ENCODE data around the gene EFL1. TPM values are rescaled to one million over a fixed set of nuclear protein-coding genes. Genes with fewer than 3 reads are reported as not detected.

EFL1 gene
- polyA plus RNA-seq, 1 experiment = 19.3 TPM

GRCh38 chr15:82138306-82138705 is 124.2 kb downstream of the EFL1 start:
- H3K9me3 ChIP-seq (ENCODE audit: control insufficient read depth, insufficient read depth, low read length) = no peaks in the 10 kb centered on the region
- no peaks in the 10 kb centered on the region for H3K27me3 ChIP-seq (ENCODE audit: control insufficient read depth, insufficient read depth, low read length)
- POLR2A ChIA-PET = no interaction called here
- CTCF ChIA-PET = interaction anchor here (0.8 to 6.4 kb wide), 3 partner anchors 7 to 29 kb away, joined by 3 to 56 read pairs (median 6); no protein-coding TSS in a partner anchor
- no peak overlapping the region for H3K4me3 ChIP-seq (ENCODE audit: low read depth, low read length)
- TF ChIP-seq CTCF (IDR thresholded peaks at IDR 0.05; ENCODE audit: low read depth, low read length) = no peak
- no peak for DNase-seq (ENCODE audit: low read depth, low spot score)
- H3K27ac ChIP-seq (ENCODE audit: low read depth, low read length) = no peak overlapping the region

GRCh38 chr15:82137261-82137660 is 125.3 kb downstream of the EFL1 start:
- no peaks in the 10 kb centered on the region for H3K9me3 ChIP-seq (ENCODE audit: control insufficient read depth, insufficient read depth, low read length)
- ChIA-PET POLR2A (no interaction called here), CTCF (interaction anchor here (6.4 kb wide), 1 partner anchor 28 kb away, joined by 56 read pairs; no protein-coding TSS in a partner anchor)
- no peak overlapping the region for H3K27ac ChIP-seq (ENCODE audit: low read depth, low read length)
- no peak for TF ChIP-seq CTCF (IDR thresholded peaks at IDR 0.05; ENCODE audit: low read depth, low read length)
- H3K27me3 ChIP-seq (ENCODE audit: control insufficient read depth, insufficient read depth, low read length) = no peaks in the 10 kb centered on the region
- no peak overlapping the region for H3K4me3 ChIP-seq (ENCODE audit: low read depth, low read length)
- DNase-seq (ENCODE audit: low read depth, low spot score) = no peak

GRCh38 chr15:82136120-82136519 is 126.4 kb downstream of the EFL1 start:
- no peaks in the 10 kb centered on the region for H3K9me3 ChIP-seq (ENCODE audit: control insufficient read depth, insufficient read depth, low read length)
- POLR2A ChIA-PET = no interaction called here
- H3K27me3 ChIP-seq (ENCODE audit: control insufficient read depth, insufficient read depth, low read length) = no peaks in the 10 kb centered on the region
- CTCF ChIA-PET = interaction anchor here (0.6 to 4.4 kb wide), 4 partner anchors 26 to 861 kb away, joined by 3 to 24 read pairs (median 4); no protein-coding TSS in a partner anchor
- DNase-seq (ENCODE audit: low read depth, low spot score) = no peak
- H3K27ac ChIP-seq (ENCODE audit: low read depth, low read length) = no peak overlapping the region
- TF ChIP-seq CTCF (IDR thresholded peaks at IDR 0.05; ENCODE audit: low read depth, low read length) = no peak
- H3K4me3 ChIP-seq (ENCODE audit: low read depth, low read length) = no peak overlapping the region

GRCh38 chr15:82135638-82136037 is 126.9 kb downstream of the EFL1 start:
- no peaks in the 10 kb centered on the region for H3K9me3 ChIP-seq (ENCODE audit: control insufficient read depth, insufficient read depth, low read length)
- POLR2A ChIA-PET = no interaction called here
- CTCF ChIA-PET = interaction anchor here (0.6 to 4.4 kb wide), 5 partner anchors 25 to 861 kb away, joined by 3 to 24 read pairs (median 4); no protein-coding TSS in a partner anchor
- H3K4me3 ChIP-seq (ENCODE audit: low read depth, low read length) = no peak overlapping the region
- H3K27me3 ChIP-seq (ENCODE audit: control insufficient read depth, insufficient read depth, low read length) = no peaks in the 10 kb centered on the region
- H3K27ac ChIP-seq (ENCODE audit: low read depth, low read length) = no peak overlapping the region
- no peak for TF ChIP-seq CTCF (IDR thresholded peaks at IDR 0.05; ENCODE audit: low read depth, low read length)
- DNase-seq (ENCODE audit: low read depth, low spot score) = no peak

GRCh38 chr15:82134461-82134860 is 128.1 kb downstream of the EFL1 start:
- no peak for TF ChIP-seq CTCF (IDR thresholded peaks at IDR 0.05; ENCODE audit: low read depth, low read length)
- ChIA-PET POLR2A (interaction anchor here (0.6 kb wide), 1 partner anchor 11 kb away, joined by 3 read pairs; no protein-coding TSS in a partner anchor), CTCF (interaction anchor here (1.3 to 4.4 kb wide), 2 partner anchors 26 to 53 kb away, joined by 4 to 24 read pairs; no protein-coding TSS in a partner anchor)
- Histone ChIP-seq H3K27me3 (ENCODE audit: control insufficient read depth, insufficient read depth, low read length) (no peaks in the 10 kb centered on the region), H3K4me3 (ENCODE audit: low read depth, low read length) (no peak overlapping the region), H3K9me3 (ENCODE audit: control insufficient read depth, insufficient read depth, low read length) (no peaks in the 10 kb centered on the region), H3K27ac (ENCODE audit: low read depth, low read length) (no peak overlapping the region)
- no peak for DNase-seq (ENCODE audit: low read depth, low spot score)

Data from AG04450 (cell line).